Left lung (tissue), 10 donors: ENCODE results near the gene MAP2K6. TPM values are rescaled to one million over a fixed set of nuclear protein-coding genes. Genes with fewer than 3 reads are reported as not detected.

ENCODE experiments used
- ATAC-seq: fragments of 200-7000 bp; cut with Tn5 transposase; one replicate; pipeline ENCODE4 v1.9.1; 2020; ENCODE audit warnings: moderate library complexity
- DNase-seq, 4 donors: peaks; one replicate each; pipeline ENCODE4 v3.0.0-alpha.2; 2013 to 2020
- H3K27ac ChIP-seq, 2 donors: fragments of 200-600 bp; sonication (generic) in 1 of 2; one replicate each; pipeline versions ENCODE4 v1.5.0 to v1.8.0; 2020 to 2021
- H3K27me3 ChIP-seq, 2 donors: fragments of 200-600 bp; sonication (generic) in 1 of 2; one replicate each; pipeline versions ENCODE4 v1.5.0 to v1.8.0; 2020 to 2021
- H3K36me3 ChIP-seq, 2 donors: fragments of 200-600 bp; sonication (generic) in 1 of 2; one replicate each; pipeline versions ENCODE4 v1.5.0 to v1.8.0; 2020 to 2021
- H3K4me1 ChIP-seq, 2 donors: fragments of 200-600 bp; one replicate each; pipeline ENCODE4 v1.8.0; 2021
- H3K4me3 ChIP-seq, 2 donors: fragments of 200-600 bp; sonication (generic) in 1 of 2; one replicate each; pipeline versions ENCODE4 v1.5.0 to v1.8.0; 2020 to 2021; ENCODE audit warnings: mild to moderate bottlenecking in 1 of 2
- H3K9me3 ChIP-seq, 2 donors: fragments of 200-600 bp; sonication (generic) in 1 of 2; one replicate each; pipeline versions ENCODE4 v1.5.0 to v1.8.0; 2020 to 2021
- CTCF ChIP-seq, 2 donors: fragments of 200-600 bp; sonication (generic) in 1 of 2; IDR thresholded peaks; one replicate each; pipeline versions ENCODE4 v1.5.0 to v1.8.0; 2021; ENCODE audit warnings: antibody characterized with exemption in 2 of 2
- intact Hi-C, 2 donors: fragments of 100-400 bp; cut with DNase I; formaldehyde crosslinking; loops; one replicate each; pipeline versions ENCODE4 v1.11.2 to v1.14.2; 2022
- polyA plus RNA-seq, 6 donors: library from polyadenylated mRNA; unstranded; fragments of 120-200 nt; gene quantifications; one replicate each; pipeline ENCODE4 v1.2.1, GENCODE V29; 2013; ENCODE audit not compliant: insufficient read length in 6 of 6
- total RNA-seq, 2 donors: library from RNA; stranded (reverse); fragmentation: NEBNext Ultra II Directional; extraction: Animal tissue kit (Norgen Biotek cat#: 25700); gene quantifications; one replicate each; pipeline ENCODE4 v1.2.1, GENCODE V29; 2021
- donor health status: DM: no; HTN: yes; CAD: no.
- donor health status: DM: no; HTN: no; CAD: no.

The MAP2K6 gene
- total and polyA plus RNA-seq, 8 donors = 7.2 to 27.1 (median 21.1) TPM

DNA sequence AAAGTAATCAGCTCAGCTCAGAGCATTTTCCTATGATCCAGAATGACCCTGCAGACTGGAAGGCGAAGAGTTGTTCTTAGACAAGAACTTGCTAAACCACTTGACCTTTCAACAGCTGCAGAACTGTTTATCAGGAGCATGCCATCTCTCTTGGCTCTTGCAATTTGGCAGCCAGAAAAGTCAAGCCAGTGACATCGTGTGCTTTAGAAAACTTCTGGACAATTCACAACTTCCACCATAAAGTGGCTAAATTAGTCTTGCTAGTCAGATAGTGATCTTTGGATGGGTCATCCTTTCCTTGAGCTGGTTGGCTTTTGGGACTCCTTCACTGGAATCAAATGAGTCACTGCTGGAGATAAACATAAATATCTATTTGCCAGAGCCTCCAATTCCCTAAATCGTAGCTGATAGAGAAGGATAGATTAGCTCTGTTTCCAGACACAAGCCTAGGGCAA lies 146.5 kb downstream of the MAP2K6 start:
- DNase-seq = no peak
- Histone ChIP-seq H3K27me3 (no peaks in the 10 kb centered on the region), H3K4me3 (no peak overlapping the region), H3K27ac (no peak overlapping the region), H3K36me3 (no peaks in the 10 kb centered on the region), H3K9me3 (no peaks in the 10 kb centered on the region), H3K4me1 (no peaks in the 10 kb centered on the region)
- intact Hi-C loops = no loop called here
- no peak for ATAC-seq
- no peak for TF ChIP-seq CTCF (IDR thresholded peaks at IDR 0.05)

- Histone ChIP-seq H3K4me3 (no peak overlapping the region), H3K36me3 (no peaks in the 10 kb centered on the region), H3K9me3 (no peaks in the 10 kb centered on the region), H3K4me1 (no peaks in the 10 kb centered on the region), H3K27me3 (no peaks in the 10 kb centered on the region), H3K27ac (no peak overlapping the region)
- intact Hi-C loops = no loop called here
- no peak for TF ChIP-seq CTCF (IDR thresholded peaks at IDR 0.05)
- ATAC-seq = no peak
- DNase-seq = no peak
Measured at GRCh38 chr17:69561462-69561861, 147.0 kb downstream of the MAP2K6 start.

DNA sequence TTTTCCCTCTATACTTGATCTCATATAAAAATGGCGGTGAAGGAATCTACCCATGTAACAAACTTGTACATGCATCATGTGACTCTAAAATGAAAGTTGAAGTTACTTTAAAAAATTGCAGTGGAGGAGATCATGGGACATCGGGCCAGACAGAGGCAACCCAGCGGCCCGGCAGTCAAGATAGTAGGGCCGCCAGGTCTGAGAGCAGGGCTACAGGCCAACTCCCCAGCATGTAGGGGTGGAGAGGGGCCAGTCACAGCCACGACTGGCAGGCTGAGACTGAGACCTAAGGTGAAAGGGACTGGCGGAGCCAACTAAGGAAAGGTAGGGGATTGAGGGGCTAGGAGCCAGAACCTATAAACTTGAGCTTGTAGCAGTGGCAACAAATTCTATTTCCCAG lies 150.9 kb downstream of the MAP2K6 start:
- Histone ChIP-seq H3K36me3 (no peaks in the 10 kb centered on the region), H3K27ac (no peak overlapping the region), H3K4me1 (no peaks in the 10 kb centered on the region), H3K4me3 (no peak overlapping the region), H3K9me3 (no peaks in the 10 kb centered on the region), H3K27me3 (no peaks in the 10 kb centered on the region)
- TF ChIP-seq CTCF (IDR thresholded peaks at IDR 0.05) = no peak
- intact Hi-C loops = loop anchor here in 1 of 2 donors (5.0 kb wide), 1 partner anchor 987 kb away; no protein-coding TSS in a partner anchor
- DNase-seq = peak in 1 of 4 donors; percentile 52
- no peak for ATAC-seq

DNA sequence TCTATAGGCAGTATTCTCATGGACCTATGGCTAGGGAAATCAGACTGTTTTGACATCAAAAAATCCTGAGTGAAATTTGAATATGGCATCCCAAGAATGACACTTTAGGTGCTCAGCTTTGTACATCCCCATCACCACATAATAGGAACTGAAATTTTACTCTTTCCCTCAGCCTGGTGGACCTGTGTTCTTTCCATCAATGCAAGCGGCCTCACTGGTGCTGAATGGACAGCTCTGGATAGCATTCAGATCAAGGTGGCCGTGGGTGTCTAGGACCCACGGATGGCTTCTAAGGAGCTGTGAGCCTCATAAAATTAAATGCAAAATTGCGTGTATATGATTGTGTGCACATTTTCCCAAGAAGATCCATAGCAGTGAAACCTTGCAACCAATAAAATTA lies 152.6 kb downstream of the MAP2K6 start:
- Histone ChIP-seq H3K27me3 (no peaks in the 10 kb centered on the region), H3K27ac (no peak overlapping the region), H3K4me1 (no peaks in the 10 kb centered on the region), H3K36me3 (no peaks in the 10 kb centered on the region), H3K9me3 (no peaks in the 10 kb centered on the region), H3K4me3 (no peak overlapping the region)
- no peak for TF ChIP-seq CTCF (IDR thresholded peaks at IDR 0.05)
- DNase-seq (no peak), ATAC-seq (no peak)
- intact Hi-C loops = loop anchor here in 1 of 2 donors (5.0 kb wide), 1 partner anchor 985 kb away; no protein-coding TSS in a partner anchor

DNA sequence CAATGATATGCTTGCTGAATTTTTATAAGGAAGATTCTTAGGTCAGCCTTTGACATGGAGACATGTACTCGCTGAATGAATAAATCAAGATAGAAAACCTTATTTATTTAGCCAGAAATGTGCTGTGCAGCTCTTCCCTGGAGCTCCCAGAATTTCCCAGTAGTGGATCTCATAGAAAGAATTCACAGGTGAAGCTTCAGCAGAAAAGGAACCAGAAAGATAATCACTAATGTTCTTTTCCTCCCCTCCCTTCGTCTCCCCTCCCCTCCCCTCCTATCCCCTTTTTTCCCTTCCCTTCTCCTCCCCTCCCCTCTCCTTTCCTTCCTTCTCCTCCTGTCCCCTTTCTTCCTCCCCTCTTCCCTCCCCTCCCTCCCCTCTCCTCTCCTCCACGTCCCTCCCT lies 158.2 kb downstream of the MAP2K6 start:
- DNase-seq = no peak
- Histone ChIP-seq H3K4me1 (peaks cover 12 to 19% of the 10 kb centered on the region in 2 donors), H3K9me3 (no peaks in the 10 kb centered on the region), H3K4me3 (no peak overlapping the region), H3K36me3 (no peaks in the 10 kb centered on the region), H3K27ac (no peak overlapping the region), H3K27me3 (no peaks in the 10 kb centered on the region)
- TF ChIP-seq CTCF (IDR thresholded peaks at IDR 0.05) = no peak
- ATAC-seq = no peak
- intact Hi-C loops = no loop called here
